Neural cell (in vitro differentiated cells): ENCODE measurements around the gene NR1H2.

Experiments used
- CTCF ChIP-seq: fragments of 450-650 bp; IDR thresholded peaks from 2 replicates; pipeline ENCODE4 v1.5.1; 2014; ENCODE audit warnings: antibody characterized with exemption, mild to moderate bottlenecking, moderate library complexity; ENCODE audit not compliant: poor library complexity, severe bottlenecking
- EP300 ChIP-seq: fragments of 450-650 bp; conservative IDR thresholded peaks from 2 replicates; pipeline ENCODE4 v1.6.1; 2014; ENCODE audit warnings: antibody characterized with exemption, mild to moderate bottlenecking, moderate library complexity; ENCODE audit not compliant: poor library complexity, severe bottlenecking
- EZH2 ChIP-seq: fragments of 200-600, 300-800 bp; shearing (Covaris generic), sonication (generic); IDR thresholded peaks from 2 replicates; pipeline ENCODE4 v1.6.1; 2014; ENCODE audit warnings: antibody characterized with exemption, low read length, borderline replicate concordance, mild to moderate bottlenecking; ENCODE audit not compliant: insufficient read depth, poor library complexity, severe bottlenecking
- POLR2AphosphoS5 ChIP-seq: IDR thresholded peaks from 2 replicates; pipeline ENCODE4 v1.6.1; 2012
- RAD21 ChIP-seq: fragments of 450-650 bp; conservative IDR thresholded peaks from 2 replicates; pipeline ENCODE4 v1.6.1; 2014; ENCODE audit warnings: antibody characterized with exemption, mild to moderate bottlenecking, moderate library complexity
- REST ChIP-seq: IDR thresholded peaks from 2 replicates; pipeline ENCODE4 v1.6.1; 2012; ENCODE audit warnings: borderline replicate concordance
- TAF1 ChIP-seq: IDR thresholded peaks from 2 replicates; pipeline ENCODE4 v1.6.1; 2012; ENCODE audit warnings: low read depth

GRCh38 chr19:50361290-50362029 is 14.8 kb upstream of the NR1H2 start:
- no peak for TF ChIP-seq POLR2AphosphoS5
- no peak for TF ChIP-seq EZH2
- TF ChIP-seq CTCF = no peak
- TF ChIP-seq TAF1 = no peak
- TF ChIP-seq EP300 = no peak
- no peak for TF ChIP-seq RAD21
- no peak for TF ChIP-seq REST
